ENCODE data around the gene OTOS.

OTOS gene

DNA sequence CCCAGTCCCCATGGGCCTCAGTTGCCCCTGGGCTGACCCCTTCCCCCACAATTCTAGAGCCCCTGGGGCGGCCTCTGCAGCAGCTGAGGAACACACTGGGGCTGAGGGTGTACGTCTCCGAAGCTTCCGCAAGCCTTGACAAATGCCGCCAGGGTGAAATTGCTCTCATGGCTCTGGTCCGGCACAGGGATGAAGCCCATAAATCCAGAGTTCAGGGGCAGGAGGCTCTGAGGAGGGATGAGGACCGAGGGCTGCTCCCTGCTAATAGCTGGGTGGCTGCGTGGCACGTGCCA, 27.1 kb upstream of the OTOS start:
- DNase-seq (ENCODE audit: low read depth): no peak

DNA sequence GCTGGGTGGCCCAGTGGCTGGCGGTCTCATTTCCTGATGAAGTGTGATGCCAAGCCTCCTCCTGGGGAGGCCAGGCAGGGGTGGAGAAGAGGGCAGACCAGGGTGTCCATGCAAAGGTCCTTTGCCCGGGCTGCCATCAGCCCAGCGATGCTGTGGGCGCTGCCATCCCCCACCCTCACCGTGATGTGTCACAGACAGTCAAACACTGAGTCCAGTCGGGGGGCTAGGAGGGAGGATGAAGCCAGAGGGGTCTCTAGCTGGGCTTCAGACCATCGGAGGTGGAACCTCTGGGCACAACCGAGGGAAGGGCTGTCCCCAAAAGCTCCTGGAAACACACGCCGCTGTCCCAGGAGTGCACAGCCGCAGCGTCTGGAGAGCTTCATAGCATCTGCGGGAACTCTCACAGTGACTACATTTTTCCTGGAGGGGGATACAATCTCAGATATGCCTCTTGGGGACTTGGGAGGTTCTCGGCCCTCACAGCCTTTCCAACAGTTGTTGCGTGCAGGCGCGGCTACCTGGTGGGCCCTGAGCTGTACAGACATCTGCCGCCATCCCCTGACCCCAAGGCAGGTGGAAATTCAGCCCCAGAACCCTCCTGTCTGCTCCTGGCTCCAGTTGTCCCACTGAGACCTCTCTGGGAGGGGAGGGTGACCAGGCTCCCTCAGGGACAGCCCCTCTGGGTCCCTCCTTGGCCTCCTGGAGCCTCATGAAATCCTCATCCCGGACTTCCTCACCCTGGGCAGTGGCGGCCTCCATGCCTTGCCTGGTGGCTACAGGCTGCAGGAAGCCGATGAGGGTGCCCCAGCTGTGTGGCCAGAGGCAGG, 26.5 kb upstream of the OTOS start:
- no peak for DNase-seq (ENCODE audit: low read depth)

DNA sequence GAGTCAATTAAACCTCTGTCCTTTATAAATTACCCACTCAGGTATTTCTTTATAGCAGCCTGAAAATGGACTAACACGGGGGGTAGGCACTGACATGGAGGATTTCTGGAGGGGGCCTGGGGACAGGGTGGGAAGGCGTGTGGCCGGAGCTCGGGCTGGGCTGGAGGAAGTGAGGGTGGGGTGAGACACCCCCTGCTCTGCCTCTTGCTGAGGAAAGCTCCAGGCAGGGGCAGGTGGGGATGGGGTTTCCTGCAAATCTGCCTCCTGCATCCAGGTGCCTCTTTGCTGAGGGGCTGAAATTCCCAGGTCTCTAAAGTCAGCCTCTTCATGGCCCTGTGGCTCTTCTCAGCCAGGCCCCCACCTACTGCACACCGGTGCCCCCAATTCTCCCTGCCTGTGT, 25.7 kb upstream of the OTOS start:
- no peak for DNase-seq (ENCODE audit: low read depth)

DNA sequence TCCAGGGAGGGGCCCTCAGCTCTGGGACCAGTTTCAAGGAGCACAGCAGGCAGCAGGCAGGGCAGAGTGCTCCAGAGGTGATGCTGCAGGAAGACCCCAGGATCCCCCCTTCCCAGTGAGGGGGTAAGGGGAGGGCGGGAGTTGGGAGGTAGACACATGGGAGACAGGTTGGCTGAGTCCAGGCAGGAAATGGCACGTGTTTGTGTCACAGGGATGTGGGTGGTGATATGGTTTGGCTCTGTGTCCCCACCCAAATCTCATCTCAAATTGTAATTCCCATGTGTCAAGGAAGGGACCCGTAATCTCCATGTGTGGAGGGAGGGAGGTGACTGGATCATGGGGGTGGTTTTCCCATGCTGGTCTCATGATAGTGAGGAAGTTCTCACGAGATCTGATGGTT, 25.2 kb upstream of the OTOS start:
- DNase-seq (ENCODE audit: low read depth): no peak

DNA sequence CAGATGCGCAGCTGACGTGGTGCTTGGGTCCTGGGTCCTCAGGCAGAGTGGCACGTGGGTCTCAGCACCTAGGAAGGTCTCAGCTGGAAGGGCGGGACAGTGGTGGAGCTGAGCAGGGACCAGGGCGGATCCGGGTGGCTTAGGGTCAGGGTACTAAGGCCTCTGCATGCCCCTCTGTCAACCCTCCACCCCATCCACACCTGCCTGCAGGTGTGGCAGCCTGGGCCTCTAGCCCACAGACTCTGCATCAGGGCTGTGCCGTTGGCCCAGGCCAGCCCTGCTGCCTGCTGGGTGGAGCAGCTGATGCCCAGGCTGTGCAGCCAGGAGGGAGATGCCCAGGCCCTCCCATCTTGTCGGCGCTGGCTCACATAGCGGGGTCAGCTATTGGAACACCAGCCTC, 24.6 kb upstream of the OTOS start:
- no peak for DNase-seq (ENCODE audit: low read depth)

DNA sequence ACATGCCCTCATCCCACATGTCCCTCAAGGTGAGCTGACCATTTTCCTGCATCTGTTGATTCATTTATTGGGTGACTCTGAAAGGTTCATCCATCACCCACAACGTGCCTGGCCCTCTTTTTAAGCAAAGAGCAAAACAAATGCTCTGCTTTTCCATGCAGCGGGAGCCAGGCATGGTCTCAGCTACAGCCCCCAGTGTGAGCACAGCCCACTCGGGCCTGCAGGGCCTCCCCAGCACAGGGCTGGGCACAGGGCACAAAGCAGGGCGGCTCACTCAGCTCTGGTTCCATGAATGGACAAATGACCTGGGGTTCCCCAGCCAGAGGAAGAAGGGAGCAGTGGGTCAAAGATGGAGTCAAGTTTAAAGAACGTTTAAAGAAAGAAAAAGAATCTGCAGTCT, 24.1 kb upstream of the OTOS start:
- DNase-seq (ENCODE audit: low read depth): no peak

DNA sequence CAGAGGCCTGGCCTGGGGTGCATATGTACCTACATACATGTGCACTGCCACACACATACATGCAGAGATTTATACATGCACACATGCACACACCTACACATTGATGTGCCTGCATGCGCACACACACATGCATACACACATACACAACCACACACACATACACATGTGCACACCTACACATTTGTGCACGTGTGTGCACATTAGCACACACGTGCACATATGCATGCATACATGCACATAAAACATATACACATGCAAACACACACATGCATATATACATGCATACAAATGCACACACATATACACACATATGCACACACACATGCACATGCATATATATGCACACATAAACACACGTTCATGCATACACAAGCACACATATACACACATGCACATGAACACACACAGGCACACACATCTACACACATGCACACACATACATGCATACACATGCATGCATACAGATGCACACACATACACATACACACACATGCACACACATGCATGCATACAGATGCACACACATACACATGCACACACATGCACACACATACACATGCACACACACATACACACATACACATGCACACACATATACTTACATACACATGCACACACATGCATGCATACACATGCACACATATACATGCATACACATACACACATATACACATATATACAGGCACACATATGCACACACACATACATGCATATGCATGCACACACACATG, 23.6 kb upstream of the OTOS start:
- no peak for DNase-seq (ENCODE audit: low read depth)

DNA sequence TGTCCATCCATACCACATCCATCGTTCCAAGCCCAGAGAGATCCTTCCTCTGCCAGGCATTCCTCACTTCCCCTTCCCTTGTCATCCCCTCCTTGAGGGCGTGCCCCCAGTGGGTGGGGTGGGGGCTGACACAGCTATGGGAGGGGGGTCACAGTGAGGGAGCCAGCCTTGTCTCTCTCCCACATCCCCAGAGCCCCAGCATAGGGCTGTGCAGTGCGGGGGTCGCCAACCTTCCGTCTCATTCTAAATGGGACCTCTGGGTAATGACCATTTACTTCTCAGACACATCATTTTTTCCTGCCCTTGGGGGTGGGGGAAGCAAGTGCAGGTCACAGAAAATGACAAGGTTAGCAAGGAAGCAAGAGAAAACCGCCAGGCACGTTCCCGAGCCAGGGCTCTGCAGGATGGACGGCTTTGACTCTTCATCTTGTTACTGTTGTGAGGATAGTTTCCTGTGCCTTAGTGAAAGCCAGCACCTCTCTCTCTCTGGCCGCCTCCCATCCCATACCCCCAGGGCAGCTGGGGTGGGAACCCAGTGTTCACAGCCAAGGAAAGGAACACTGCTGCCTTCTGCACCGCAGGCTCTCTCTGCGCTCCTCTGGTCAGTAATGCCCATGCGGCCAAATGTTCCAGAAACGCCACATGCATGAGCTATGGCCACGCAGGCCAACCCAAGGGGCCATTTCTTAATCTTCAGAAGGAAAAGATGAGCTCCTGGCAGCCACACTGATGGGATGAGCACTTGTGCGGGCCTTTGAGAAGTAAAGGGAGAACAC, 22.7 kb upstream of the OTOS start:
- DNase-seq (ENCODE audit: low read depth): no peak

DNA sequence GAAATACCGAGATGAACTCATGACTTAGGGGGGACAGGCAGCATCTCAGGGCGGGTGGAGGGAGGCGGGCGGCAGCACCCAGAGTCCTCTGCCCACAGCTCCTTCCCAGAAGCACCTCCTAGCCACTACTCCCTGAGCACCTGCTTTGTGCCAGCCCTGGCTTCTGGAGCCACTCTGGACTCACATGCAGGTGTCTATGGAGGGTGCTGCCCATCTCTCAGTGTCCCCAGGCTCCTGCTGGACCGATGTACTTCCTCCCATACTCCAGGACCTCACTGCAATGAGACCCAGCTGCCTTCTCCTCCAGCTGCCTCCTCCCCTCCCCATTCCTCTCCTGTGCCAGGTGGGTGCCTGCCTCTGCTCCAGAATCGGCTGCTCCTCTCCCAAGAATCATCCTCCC, 22.1 kb upstream of the OTOS start:
- no peak for DNase-seq (ENCODE audit: low read depth)

DNA sequence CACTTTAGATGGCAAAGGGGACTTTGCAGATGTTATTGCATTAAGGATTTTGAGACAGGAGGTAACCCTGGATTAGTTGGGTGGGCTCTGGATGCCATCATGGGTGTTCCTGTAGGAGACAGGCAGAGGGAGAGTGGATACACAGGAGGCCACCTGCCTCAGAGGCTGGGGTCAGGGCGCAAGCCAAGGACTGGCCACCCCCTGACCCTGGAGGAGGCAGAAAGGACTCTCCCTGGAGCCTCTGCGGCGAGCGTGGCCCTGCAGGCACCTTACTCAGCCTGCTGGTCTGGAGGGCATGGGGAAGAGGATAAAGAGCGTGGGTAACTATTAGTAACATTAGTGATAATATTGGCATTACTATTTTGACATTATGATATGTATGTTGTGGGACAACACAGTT, 21.6 kb upstream of the OTOS start:
- no peak for DNase-seq (ENCODE audit: low read depth)

DNA sequence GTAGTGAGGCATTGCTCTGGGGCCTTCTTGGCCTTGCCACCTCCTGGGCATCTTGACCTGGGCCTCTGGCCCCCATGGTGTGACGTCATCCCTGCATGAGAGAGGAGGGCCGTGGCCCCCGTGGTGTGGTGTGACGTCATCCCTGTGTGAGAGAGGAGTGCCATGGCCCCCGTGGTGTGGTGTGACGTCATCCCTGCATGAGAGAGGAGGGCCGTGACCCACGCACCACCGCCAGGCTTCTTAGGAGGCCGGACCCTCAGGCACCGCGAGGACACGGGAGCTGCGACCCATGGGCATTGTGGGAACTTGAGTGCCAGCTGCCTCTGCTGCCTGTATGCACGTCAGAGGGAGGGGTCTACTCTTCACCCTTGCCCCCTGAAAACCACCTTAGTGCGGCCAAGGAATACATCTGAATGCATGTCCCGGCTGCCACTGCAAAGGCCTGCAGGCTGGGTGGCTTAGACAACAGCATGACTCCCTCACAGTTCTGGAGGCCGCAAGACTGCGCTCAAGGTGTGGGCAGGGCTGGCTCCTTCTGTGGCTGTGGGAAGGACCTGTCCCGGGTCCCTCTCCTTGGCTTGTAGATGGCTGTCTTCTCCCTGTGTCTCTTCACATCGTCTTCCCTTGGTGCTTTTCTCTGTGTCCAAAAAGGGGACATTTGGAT, 20.8 kb upstream of the OTOS start:
- no peak for DNase-seq (ENCODE audit: low read depth)

DNA sequence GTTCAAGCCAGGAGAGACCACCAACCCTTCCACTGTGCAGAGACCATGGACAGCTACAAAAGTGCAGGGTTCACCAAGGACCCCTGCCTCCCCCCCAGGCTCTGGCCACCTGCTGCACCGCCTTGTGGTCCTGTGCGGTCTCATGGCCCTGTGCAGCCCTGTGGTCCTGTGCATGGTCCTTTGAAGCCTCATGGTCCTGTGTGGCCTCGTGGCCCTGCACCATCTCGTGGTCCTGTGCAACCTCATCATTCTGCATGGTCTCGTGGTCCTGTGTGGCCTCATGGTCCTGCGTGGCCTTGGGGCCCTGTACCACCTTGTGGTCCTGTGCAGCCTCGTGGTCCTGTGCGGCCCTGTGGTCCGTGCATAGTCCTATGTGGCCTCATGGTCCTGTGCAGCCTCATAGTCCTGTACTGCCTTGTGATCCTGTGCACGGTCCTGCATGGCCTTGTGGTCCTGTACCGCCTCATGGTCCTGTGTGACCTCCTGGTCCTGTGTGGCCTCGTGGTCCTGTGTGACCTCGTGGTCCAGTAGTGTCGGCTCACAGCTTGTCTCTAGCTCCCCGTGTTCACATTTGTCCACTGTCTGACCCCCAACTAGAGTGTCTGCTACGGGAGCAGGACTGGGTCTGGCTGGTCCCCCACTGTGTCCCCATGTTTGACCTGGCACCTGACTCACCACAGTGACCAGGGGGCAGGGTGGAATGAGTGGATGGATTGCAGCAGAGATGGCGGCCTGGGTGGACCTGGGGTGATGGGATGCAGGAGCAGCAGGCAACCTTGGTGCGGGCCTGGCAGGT, 20.0 kb upstream of the OTOS start:
- no peak for DNase-seq (ENCODE audit: low read depth)

DNA sequence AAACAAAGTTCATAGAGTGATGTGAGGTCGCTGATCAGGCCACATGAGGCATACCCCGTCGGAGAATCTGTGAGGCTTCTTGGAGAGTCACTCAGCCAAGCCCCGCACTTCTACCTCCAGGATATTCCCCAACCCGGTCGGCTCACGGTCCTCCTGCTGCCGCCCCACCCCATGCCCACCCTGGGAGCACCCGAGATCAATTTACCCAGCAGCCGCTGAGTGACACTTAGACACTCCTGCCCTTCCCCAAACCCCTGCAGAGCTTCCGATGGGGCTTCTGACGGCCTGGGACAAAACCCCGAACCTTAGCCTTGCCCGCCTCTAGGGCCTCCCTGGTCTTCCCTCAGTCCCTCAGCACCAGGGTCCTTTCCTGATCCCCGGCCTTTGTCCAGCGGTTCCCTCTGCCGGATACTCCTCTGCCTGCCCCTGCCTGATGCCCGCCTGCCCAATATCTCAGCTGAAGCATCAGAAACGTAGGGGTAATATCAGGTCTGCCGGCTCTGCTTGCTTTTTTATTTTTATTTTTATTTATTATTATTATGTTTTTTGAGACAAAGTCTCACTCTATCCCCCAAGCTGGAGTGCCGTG, 18.9 kb upstream of the OTOS start:
- no peak for DNase-seq (ENCODE audit: low read depth)

DNA sequence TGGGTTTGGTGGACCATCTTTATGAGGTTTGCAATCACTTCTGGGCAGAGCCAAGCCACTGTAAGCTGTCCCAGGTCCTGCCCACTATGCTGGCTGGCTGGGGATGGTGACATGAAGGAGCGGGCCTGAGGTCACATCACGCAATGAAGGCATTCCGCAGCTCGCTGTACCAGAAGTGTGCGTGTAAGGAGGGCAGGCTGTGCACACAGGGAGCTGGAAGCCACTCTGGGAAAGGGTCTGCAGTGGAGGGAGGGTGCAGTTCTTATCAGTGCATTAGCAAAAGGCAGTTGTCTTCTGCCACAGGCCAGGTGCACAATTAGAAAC, 16.7 kb upstream of the OTOS start:
- DNase-seq (ENCODE audit: low read depth): no peak

DNA sequence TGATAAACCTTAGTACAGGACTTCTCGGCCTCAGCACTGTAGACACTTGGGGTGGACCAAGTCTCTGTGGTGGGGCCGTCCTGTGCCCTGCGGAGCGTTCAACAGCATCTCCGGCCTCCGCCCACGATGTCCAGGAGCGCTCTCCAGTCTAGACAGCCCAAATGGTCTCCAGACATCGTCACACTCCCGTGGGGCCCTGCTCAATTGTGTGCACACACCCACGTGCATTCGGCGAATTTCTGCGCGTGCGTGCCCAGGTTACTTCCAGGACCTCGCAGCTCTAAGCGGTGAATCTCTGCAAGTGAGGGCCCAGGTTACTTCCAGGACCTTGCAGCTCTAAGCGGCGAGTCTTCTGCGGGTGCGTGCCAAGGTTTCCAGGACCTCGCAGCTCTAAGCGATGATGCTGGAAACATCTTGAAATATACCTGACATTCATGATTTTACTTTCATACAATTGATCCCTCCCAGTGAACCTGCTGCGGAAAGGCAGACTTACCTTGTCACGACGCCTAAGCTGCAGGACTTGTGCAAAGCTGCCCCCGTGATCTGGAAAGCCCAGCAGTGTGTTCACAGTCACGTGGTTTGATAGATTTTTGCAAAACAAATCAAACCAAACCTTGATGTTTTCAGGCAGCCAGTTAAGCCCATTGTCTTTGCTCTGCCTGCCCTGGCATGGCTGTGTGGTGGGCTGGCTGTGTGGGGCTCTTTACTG, 16.1 kb upstream of the OTOS start:
- no peak for DNase-seq (ENCODE audit: low read depth)

DNA sequence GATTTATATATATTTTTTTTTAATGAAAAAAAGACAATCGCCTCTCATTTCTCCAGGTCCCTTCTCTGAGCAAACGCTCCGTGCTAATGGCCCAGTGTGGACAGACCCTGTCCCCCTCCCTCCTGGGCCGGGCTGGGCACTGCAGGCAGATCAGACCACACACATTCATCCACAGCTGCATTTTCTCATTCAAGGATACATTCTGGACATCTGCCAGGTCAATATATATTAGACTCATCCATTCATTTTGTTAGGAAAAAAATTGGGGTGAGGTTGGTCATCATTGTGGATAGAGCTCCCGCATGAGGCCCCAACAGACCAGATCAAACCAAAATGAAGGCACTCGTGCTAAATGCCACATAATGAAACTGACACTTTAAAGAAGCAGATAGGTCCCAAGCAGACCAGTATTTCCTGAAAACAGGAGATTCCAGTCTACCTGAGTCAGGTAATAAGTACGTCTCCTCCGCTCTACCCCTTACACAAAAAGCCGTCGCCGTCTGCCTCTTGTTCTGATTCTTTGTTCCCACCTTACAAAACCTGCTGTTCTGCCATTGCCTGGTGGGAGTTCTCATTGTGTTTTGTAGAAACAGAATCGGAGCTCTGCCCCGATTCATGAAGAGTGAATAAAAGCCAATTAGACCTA, 15.4 kb upstream of the OTOS start:
- DNase-seq (ENCODE audit: low read depth): no peak

DNA sequence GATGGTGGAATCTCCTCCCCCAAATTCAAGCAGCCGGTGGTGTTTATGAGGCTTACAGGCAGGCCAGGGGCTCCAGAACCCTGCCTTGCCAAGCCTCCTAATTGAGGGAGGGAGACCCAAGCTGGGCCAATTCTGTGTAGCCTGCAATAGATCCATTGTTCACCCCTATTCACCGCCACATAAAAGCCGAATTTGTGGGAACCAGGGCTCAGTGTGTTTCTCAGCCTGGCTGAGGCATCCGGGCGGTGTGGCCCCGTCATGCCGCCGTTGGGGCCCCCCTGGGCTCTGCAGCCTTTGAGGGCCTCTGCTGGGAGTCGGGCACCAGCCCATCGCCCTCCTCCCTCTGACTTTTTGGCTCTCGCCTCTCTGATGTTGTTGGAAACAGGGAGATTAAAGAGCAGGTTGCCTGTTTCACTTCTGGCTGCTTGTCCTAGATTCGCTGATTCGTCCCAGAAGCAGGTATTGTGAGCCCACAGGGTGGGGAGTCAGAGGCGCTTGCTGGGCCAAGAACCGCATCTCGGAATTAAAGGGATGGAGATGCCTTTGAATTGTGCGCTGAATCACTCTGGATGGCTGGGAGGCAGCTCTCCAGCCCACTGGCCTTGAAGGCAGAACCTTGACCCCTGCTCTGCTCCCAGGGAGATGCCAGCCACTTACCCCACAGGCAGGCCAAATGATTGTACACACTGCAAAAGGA, 14.7 kb upstream of the OTOS start:
- DNase-seq (ENCODE audit: low read depth): no peak

DNA sequence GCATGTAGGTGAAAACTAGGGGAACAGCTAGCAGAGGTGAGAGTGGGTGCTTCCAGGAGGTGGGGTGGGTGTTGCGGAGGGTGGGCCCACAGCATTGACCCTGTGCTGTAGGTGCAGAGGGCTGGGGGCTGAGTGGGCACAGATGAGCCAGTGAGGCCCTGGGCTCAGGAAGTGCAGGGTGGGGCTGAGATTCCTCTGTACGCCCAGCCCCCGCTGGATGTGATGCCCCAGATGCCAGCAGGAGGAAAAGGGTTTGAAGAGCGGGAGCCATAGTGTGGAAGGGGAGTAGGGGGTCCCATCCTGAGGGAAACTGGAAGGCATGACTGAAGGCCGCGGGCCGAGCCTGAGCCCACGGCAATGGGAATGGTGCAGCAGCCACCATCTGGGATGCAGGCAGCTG, 14.1 kb upstream of the OTOS start:
- DNase-seq (ENCODE audit: low read depth): no peak

DNA sequence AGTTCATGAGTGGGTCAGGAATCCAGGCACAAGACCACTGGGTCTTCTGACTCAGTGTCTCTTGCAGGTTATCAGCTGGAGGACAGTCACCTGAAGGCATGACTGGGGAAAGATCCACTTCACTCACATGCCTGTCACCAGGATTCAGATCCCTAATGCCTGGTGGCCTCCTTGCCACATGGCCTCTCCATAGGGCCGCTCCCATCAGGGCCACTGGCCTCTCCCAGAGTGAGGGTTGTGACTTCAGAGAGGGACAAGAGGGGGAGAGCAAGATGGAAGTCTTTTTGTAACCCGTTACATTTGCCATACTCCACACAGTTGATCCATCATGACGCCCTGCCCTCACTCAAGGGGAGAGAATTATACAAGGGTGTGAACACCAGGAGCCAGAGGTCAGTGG, 13.0 kb upstream of the OTOS start:
- no peak for DNase-seq (ENCODE audit: low read depth)
